Caco-2 (cell line): ENCODE measurements around the gene PPARG. TPM values are rescaled to one million over a fixed set of nuclear protein-coding genes. Genes with fewer than 3 reads are reported as not detected.
A peak's percentile ranks its signal among the peaks of the same experiment; 100 is the strongest.

Source experiments
- BruUV-seq: library from RNA; stranded (reverse); fragments of 400-500 nt; replicated peaks from 2 replicates; lab custom pipeline; 2021; lab: Mats Ljungman, UMichigan
- CTCF ChIA-PET: fragments of 300-600 bp; sonication (Branson Sonifier 250); formaldehyde crosslinking; loops from one replicate; lab custom pipeline; 2022; ENCODE audit warnings: antibody characterized with exemption; lab: Charles Lee
- POLR2A ChIA-PET: fragments of 300-600 bp; sonication (Branson Sonifier 250); formaldehyde crosslinking; loops from one replicate; lab custom pipeline; 2022; ENCODE audit warnings: antibody characterized with exemption; lab: Charles Lee
- DNase-seq, 2 experiments: peaks; one replicate each; pipeline versions ENCODE4 v3.0.0 to v3.0.0-alpha.2; 2020 to 2022
- H3K27me3 ChIP-seq: replicated peaks from 2 replicates; pipeline ENCODE4 v1.6.0; 2011; ENCODE audit warnings: low read length; ENCODE audit not compliant: control insufficient read depth, insufficient read depth
- H3K36me3 ChIP-seq: 2 replicates; pipeline ENCODE4 v1.5.1; 2011; ENCODE audit warnings: low read length; ENCODE audit not compliant: control insufficient read depth, insufficient read depth
- H3K4me1 ChIP-seq: fragments of 250-450 bp; sonication (Bioruptor Pico); 2 replicates; pipeline ENCODE4 v1.5.1; 2020; ENCODE audit warnings: mild to moderate bottlenecking
- H3K4me3 ChIP-seq: 2 replicates; pipeline ENCODE4 v1.5.1; 2011; ENCODE audit warnings: low read depth, mild to moderate bottlenecking, control low read depth, low read length
- H3K9me3 ChIP-seq: fragments of 250-450 bp; sonication (Bioruptor Pico); 2 replicates; pipeline ENCODE4 v1.5.1; 2020; ENCODE audit warnings: mild to moderate bottlenecking, moderate library complexity
- H3K27ac Mint-ChIP-seq: one replicate; pipeline ENCODE4 v1.8.0; 2022; ENCODE audit warnings: mixed read lengths; ENCODE audit not compliant: unreplicated experiment
- H3K27me3 Mint-ChIP-seq: one replicate; pipeline ENCODE4 v1.8.0; 2022; ENCODE audit warnings: mixed read lengths; ENCODE audit not compliant: insufficient read depth, unreplicated experiment
- H3K36me3 Mint-ChIP-seq: one replicate; pipeline ENCODE4 v1.8.0; 2022; ENCODE audit warnings: mild to moderate bottlenecking, mixed read lengths; ENCODE audit not compliant: insufficient read depth, unreplicated experiment
- H3K4me1 Mint-ChIP-seq: one replicate; pipeline ENCODE4 v1.8.0; 2022; ENCODE audit warnings: low read depth, mixed read lengths; ENCODE audit not compliant: unreplicated experiment
- H3K4me3 Mint-ChIP-seq: one replicate; pipeline ENCODE4 v1.8.0; 2022; ENCODE audit warnings: mild to moderate bottlenecking, moderate library complexity, mixed read lengths; ENCODE audit not compliant: unreplicated experiment
- H3K9me3 Mint-ChIP-seq: one replicate; pipeline ENCODE4 v1.8.0; 2022; ENCODE audit warnings: mixed read lengths; ENCODE audit not compliant: unreplicated experiment
- intact Hi-C: fragments of 100-400 bp; cut with micrococcal nuclease; formaldehyde crosslinking; loops from one replicate; pipeline ENCODE4 v1.10.0; 2022; ENCODE audit not compliant: unreplicated experiment
- total RNA-seq: library from RNA; stranded (reverse); gene quantifications from 2 replicates; pipeline ENCODE4 v1.2.3, GENCODE V29; 2022
- TF ChIP-seq, protein P1 (sequence below), 2 experiments: fragments of 200-600 bp in 1 of 2; IDR thresholded peaks; 1 replicate in 1 of 2; 2 replicates in 1 of 2; pipeline versions ENCODE4 v1.5.1 to v1.8.0; 2011 to 2022; ENCODE audit warnings: antibody characterized with exemption in 1 of 2, control low read depth in 1 of 2, inconsistent platforms in 1 of 2, low read depth in 1 of 2, low read length in 1 of 2, mild to moderate bottlenecking in 1 of 2, moderate library complexity in 1 of 2; ENCODE audit not compliant: insufficient read depth in 1 of 2, severe bottlenecking in 1 of 2, unreplicated experiment in 1 of 2

PPARG gene
- total RNA-seq, 1 experiment from 2014 or later, result 15.6 TPM

DNA sequence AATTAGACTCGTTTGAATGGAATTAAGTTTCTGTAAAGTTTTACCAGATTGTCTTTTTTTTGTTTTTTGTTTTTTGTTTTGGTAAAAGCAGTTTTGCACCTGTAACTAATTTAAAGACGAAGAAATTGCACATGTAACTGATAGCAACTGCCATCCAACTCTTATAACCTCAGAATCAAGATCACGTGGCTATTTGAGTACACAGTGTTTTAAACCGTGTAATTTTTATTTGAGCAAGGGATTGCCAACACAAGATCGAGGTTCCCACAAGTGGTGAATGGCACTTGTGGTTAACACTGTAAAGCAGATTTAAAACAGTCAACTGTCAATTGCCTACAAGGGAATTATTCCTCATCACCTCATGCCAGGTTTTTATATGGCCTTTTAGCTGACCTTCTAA is 67.3 kb downstream of the PPARG start:
- Mint-ChIP-seq H3K9me3 (no peaks in the 10 kb centered on the region), H3K4me1 (peaks cover 20% of the 10 kb centered on the region), H3K4me3 (no peak overlapping the region), H3K27me3 (no peaks in the 10 kb centered on the region), H3K27ac (no peak overlapping the region), H3K36me3 (peaks cover 5% of the 10 kb centered on the region)
- Histone ChIP-seq H3K36me3 (no peaks in the 10 kb centered on the region), H3K4me3 (no peak overlapping the region), H3K9me3 (peaks cover 3% of the 10 kb centered on the region; the same call in 1 of the 2 replicates), H3K27me3 (no peaks in the 10 kb centered on the region), H3K4me1 (peaks cover 48% of the 10 kb centered on the region)
- TF ChIP-seq, protein P1, sequence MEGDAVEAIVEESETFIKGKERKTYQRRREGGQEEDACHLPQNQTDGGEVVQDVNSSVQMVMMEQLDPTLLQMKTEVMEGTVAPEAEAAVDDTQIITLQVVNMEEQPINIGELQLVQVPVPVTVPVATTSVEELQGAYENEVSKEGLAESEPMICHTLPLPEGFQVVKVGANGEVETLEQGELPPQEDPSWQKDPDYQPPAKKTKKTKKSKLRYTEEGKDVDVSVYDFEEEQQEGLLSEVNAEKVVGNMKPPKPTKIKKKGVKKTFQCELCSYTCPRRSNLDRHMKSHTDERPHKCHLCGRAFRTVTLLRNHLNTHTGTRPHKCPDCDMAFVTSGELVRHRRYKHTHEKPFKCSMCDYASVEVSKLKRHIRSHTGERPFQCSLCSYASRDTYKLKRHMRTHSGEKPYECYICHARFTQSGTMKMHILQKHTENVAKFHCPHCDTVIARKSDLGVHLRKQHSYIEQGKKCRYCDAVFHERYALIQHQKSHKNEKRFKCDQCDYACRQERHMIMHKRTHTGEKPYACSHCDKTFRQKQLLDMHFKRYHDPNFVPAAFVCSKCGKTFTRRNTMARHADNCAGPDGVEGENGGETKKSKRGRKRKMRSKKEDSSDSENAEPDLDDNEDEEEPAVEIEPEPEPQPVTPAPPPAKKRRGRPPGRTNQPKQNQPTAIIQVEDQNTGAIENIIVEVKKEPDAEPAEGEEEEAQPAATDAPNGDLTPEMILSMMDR (IDR thresholded peaks at IDR 0.05; ENCODE audit: insufficient read depth in 1 of 2, low read depth in 1 of 2, low read length in 1 of 2, severe bottlenecking in 1 of 2, unreplicated experiment in 1 of 2), result no peak
- DNase-seq, result no peak
- ChIA-PET POLR2A (no interaction called here), CTCF (no interaction called here)
- no TSS peak for BruUV-seq
- intact Hi-C loops, result no loop called here

DNA sequence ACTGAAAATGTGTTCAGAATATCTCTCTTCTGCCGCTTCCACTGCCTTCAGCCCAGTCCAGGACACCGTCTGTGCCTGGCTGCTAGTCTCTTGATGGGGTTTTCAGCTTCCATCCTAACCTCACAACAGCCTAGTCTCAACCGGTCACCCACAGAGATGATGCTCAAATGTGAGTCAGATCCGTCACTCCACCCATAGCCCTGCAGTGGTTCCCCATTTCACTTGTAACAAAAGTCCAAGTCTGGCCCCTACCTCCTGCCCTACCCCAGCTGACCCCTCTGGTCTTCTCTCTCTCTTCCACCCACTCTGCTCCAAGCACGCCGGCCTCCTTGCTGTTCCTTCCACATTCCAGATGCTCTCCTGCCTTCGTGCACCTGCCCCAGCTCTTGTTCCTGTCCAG is 68.1 kb downstream of the PPARG start:
- Histone ChIP-seq H3K36me3 (no peaks in the 10 kb centered on the region), H3K4me1 (peaks cover 45% of the 10 kb centered on the region), H3K9me3 (peaks cover 3% of the 10 kb centered on the region; the same call in 1 of the 2 replicates), H3K27me3 (no peaks in the 10 kb centered on the region), H3K4me3 (no peak overlapping the region)
- Mint-ChIP-seq H3K9me3 (no peaks in the 10 kb centered on the region), H3K4me1 (peaks cover 20% of the 10 kb centered on the region), H3K36me3 (peaks cover 5% of the 10 kb centered on the region), H3K27me3 (no peaks in the 10 kb centered on the region), H3K27ac (peak overlapping the region; percentile 6), H3K4me3 (no peak overlapping the region)
- DNase-seq, result no peak
- no TSS peak for BruUV-seq
- CTCF ChIA-PET, result no interaction called here
- POLR2A ChIA-PET, result no interaction called here
- intact Hi-C loops, result no loop called here
- TF ChIP-seq, protein P1 (IDR thresholded peaks at IDR 0.05; ENCODE audit: insufficient read depth in 1 of 2, low read depth in 1 of 2, low read length in 1 of 2, severe bottlenecking in 1 of 2, unreplicated experiment in 1 of 2), result no peak

DNA sequence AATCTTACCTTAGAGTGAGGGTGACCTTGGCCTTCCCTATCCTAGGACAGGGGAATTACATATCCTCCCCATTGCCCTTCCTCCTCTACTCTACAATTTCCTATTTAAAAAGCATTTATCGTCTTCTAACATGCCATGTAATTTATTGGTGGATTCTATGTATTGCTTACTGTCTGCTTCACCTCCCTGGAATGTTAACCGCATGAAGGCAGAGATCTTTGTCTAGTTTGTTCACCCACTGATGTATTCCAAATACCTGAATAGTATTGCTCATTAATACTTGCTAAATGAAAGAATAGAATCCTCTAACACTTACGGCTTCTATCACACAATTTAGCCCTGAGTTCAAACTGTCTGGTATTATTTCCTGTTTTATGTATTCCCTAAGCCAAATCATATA is 68.6 kb downstream of the PPARG start:
- Histone ChIP-seq H3K4me3 (no peak overlapping the region), H3K27me3 (no peaks in the 10 kb centered on the region), H3K36me3 (no peaks in the 10 kb centered on the region), H3K4me1 (peaks cover 40% of the 10 kb centered on the region), H3K9me3 (peaks cover 3% of the 10 kb centered on the region; the same call in 1 of the 2 replicates)
- peaks cover 20% of the 10 kb centered on the region for H3K4me1 Mint-ChIP-seq
- no peak overlapping the region for H3K4me3 Mint-ChIP-seq
- ChIA-PET CTCF (no interaction called here), POLR2A (no interaction called here)
- H3K36me3 Mint-ChIP-seq, result peaks cover 5% of the 10 kb centered on the region
- no peaks in the 10 kb centered on the region for H3K27me3 Mint-ChIP-seq
- no TSS peak for BruUV-seq
- DNase-seq, result no peak
- TF ChIP-seq, protein P1 (IDR thresholded peaks at IDR 0.05; ENCODE audit: insufficient read depth in 1 of 2, low read depth in 1 of 2, low read length in 1 of 2, severe bottlenecking in 1 of 2, unreplicated experiment in 1 of 2), result no peak
- H3K27ac Mint-ChIP-seq, result peak overlapping the region; percentile 6
- intact Hi-C loops, result no loop called here
- H3K9me3 Mint-ChIP-seq, result no peaks in the 10 kb centered on the region
